HEK293 (cell line): Measurements from ENCODE around the gene NFE2L3.

Experiments used
- BCL11B ChIP-seq: fragments of 450-650 bp; formaldehyde crosslinking; IDR thresholded peaks from 2 replicates; pipeline ENCODE4 v1.5.1; 2016; ENCODE audit warnings: low read depth, missing biosample characterization, missing genetic modification characterization
- FEZF1 ChIP-seq: fragments of 450-650 bp; formaldehyde crosslinking; IDR thresholded peaks from 2 replicates; pipeline ENCODE4 v1.5.1; 2016; ENCODE audit warnings: missing biosample characterization, missing genetic modification characterization
- GLIS1 ChIP-seq: fragments of 450-650 bp; formaldehyde crosslinking; IDR thresholded peaks from 2 replicates; pipeline ENCODE4 v1.5.1; 2016; ENCODE audit warnings: missing biosample characterization, missing genetic modification characterization
- GLIS2 ChIP-seq: fragments of 450-650 bp; formaldehyde crosslinking; IDR thresholded peaks from 2 replicates; pipeline ENCODE4 v1.5.1; 2016; ENCODE audit warnings: missing biosample characterization, missing genetic modification characterization
- HIC1 ChIP-seq: fragments of 450-650 bp; formaldehyde crosslinking; IDR thresholded peaks from 2 replicates; pipeline ENCODE4 v1.5.1; 2016; ENCODE audit warnings: missing biosample characterization, missing genetic modification characterization
- OSR2 ChIP-seq: fragments of 450-650 bp; formaldehyde crosslinking; IDR thresholded peaks from 2 replicates; pipeline ENCODE4 v1.5.1; 2016; ENCODE audit warnings: missing biosample characterization, missing genetic modification characterization
- SP2 ChIP-seq: fragments of 450-650 bp; formaldehyde crosslinking; IDR thresholded peaks from 2 replicates; pipeline ENCODE4 v1.5.1; 2016; ENCODE audit warnings: missing biosample characterization, missing genetic modification characterization
- WT1 ChIP-seq: fragments of 450-650 bp; formaldehyde crosslinking; IDR thresholded peaks from 2 replicates; pipeline ENCODE4 v1.5.1; 2016; ENCODE audit warnings: missing biosample characterization, missing genetic modification characterization
- ZBTB6 ChIP-seq: fragments of 450-650 bp; formaldehyde crosslinking; IDR thresholded peaks from 2 replicates; pipeline ENCODE4 v1.5.1; 2017; ENCODE audit warnings: missing biosample characterization, missing genetic modification characterization
- ZFP41 ChIP-seq: fragments of 450-650 bp; formaldehyde crosslinking; IDR thresholded peaks from 2 replicates; pipeline ENCODE4 v1.5.1; 2016; ENCODE audit warnings: missing biosample characterization, missing genetic modification characterization, borderline replicate concordance
- ZNF24 ChIP-seq: fragments of 450-650 bp; formaldehyde crosslinking; IDR thresholded peaks from 2 replicates; pipeline ENCODE4 v1.5.1; 2016; ENCODE audit warnings: missing biosample characterization, missing genetic modification characterization
- ZNF391 ChIP-seq: fragments of 450-650 bp; formaldehyde crosslinking; IDR thresholded peaks from 2 replicates; pipeline ENCODE4 v1.5.1; 2016; ENCODE audit warnings: low read depth, missing biosample characterization, missing genetic modification characterization, borderline replicate concordance
- ZNF394 ChIP-seq: fragments of 450-650 bp; formaldehyde crosslinking; IDR thresholded peaks from 2 replicates; pipeline ENCODE4 v1.5.1; 2016; ENCODE audit warnings: missing biosample characterization, missing genetic modification characterization, mild to moderate bottlenecking, moderate library complexity, borderline replicate concordance
- ZNF501 ChIP-seq: fragments of 450-650 bp; formaldehyde crosslinking; IDR thresholded peaks from 2 replicates; pipeline ENCODE4 v1.5.1; 2016; ENCODE audit warnings: missing biosample characterization, missing genetic modification characterization
- ZNF704 ChIP-seq: fragments of 450-650 bp; formaldehyde crosslinking; IDR thresholded peaks from 2 replicates; pipeline ENCODE4 v1.5.1; 2016; ENCODE audit warnings: missing biosample characterization, missing genetic modification characterization
- ZSCAN30 ChIP-seq: fragments of 450-650 bp; IDR thresholded peaks from 2 replicates; pipeline ENCODE4 v1.5.1; 2018; ENCODE audit warnings: missing biosample characterization, mild to moderate bottlenecking, missing genetic modification characterization, moderate library complexity
- TF ChIP-seq, protein P1 (sequence below): fragments of 450-650 bp; formaldehyde crosslinking; IDR thresholded peaks from 2 replicates; pipeline ENCODE4 v1.5.1; 2016; ENCODE audit warnings: missing biosample characterization, missing genetic modification characterization

Gene NFE2L3

DNA sequence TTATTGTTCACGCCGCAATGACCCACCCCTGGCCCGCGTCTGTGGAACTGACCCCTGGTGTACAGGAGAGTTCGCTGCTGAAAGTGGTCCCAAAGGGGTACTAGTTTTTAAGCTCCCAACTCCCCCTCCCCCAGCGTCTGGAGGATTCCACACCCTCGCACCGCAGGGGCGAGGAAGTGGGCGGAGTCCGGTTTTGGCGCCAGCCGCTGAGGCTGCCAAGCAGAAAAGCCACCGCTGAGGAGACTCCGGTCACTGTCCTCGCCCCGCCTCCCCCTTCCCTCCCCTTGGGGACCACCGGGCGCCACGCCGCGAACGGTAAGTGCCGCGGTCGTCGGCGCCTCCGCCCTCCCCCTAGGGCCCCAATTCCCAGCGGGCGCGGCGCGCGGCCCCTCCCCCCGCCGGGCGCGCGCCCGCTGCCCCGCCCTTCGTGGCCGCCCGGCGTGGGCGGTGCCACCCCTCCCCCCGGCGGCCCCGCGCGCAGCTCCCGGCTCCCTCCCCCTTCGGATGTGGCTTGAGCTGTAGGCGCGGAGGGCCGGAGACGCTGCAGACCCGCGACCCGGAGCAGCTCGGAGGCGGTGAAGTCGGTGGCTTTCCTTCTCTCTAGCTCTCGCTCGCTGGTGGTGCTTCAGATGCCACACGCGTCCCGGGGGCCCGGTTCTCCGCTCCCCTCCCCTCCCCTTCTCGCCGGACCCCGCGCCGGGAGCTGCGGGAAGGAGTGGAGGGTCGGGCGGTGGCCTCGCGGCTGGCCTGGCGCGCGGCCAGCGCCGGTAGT is 49.4 kb downstream of the NFE2L3 start, which contains the start of gene CBX3 (continued):
- TF ChIP-seq BCL11B (tag by site-specific recombination) (peak; percentile 85), ZNF24 (tag by site-specific recombination) (peak; percentile 17; the same call in 1 of the 2 replicates), OSR2 (tag by site-specific recombination) (peak; percentile 60; the same call in 1 of the 2 replicates), GLIS1 (peak; percentile 64), ZFP41 (tag by site-specific recombination) (no peak), HIC1 (tag by site-specific recombination) (peak; percentile 92), FEZF1 (peak; percentile 60), ZNF394 (peak; percentile 23; the same call in 1 of the 2 replicates), ZNF501 (tag by site-specific recombination) (peak; percentile 19), ZNF704 (tag by site-specific recombination) (no peak), ZSCAN30 (tag by site-specific recombination) (peak; percentile 43; the same call in 1 of the 2 replicates), ZBTB6 (tag by site-specific recombination) (0 out of 2 replicates have a peak, but pooled peaks have one; percentile 12), GLIS2 (peak; percentile 87), SP2 (peak; percentile 40; the same call in 1 of the 2 replicates), ZNF391 (tag by site-specific recombination) (no peak; the same call in 1 of the 2 replicates), WT1 (tag by site-specific recombination) (peak; percentile 80)
- TF ChIP-seq, protein P1, sequence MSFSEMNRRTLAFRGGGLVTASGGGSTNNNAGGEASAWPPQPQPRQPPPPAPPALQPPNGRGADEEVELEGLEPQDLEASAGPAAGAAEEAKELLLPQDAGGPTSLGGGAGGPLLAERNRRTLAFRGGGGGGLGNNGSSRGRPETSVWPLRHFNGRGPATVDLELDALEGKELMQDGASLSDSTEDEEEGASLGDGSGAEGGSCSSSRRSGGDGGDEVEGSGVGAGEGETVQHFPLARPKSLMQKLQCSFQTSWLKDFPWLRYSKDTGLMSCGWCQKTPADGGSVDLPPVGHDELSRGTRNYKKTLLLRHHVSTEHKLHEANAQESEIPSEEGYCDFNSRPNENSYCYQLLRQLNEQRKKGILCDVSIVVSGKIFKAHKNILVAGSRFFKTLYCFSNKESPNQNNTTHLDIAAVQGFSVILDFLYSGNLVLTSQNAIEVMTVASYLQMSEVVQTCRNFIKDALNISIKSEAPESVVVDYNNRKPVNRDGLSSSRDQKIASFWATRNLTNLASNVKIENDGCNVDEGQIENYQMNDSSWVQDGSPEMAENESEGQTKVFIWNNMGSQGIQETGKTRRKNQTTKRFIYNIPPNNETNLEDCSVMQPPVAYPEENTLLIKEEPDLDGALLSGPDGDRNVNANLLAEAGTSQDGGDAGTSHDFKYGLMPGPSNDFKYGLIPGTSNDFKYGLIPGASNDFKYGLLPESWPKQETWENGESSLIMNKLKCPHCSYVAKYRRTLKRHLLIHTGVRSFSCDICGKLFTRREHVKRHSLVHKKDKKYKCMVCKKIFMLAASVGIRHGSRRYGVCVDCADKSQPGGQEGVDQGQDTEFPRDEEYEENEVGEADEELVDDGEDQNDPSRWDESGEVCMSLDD (tag by site-specific recombination): peak; percentile 86
- TF ChIP-seq, all 188 proteins: peak for 49
